C4-2B (cell line): ENCODE results near the gene FOLR1.

ENCODE experiments used
- H3K27ac ChIP-seq: fragments of 450-650 bp; 2 replicates; pipeline ENCODE4 v1.5.1; 2017
- ZFX ChIP-seq: fragments of 450-650 bp; IDR thresholded peaks from 2 replicates; pipeline ENCODE4 v1.6.1; 2017
- TF ChIP-seq, protein P1 (sequence below): fragments of 450-650 bp; conservative IDR thresholded peaks from 2 replicates; pipeline ENCODE4 v1.5.1; 2017; ENCODE audit warnings: mild to moderate bottlenecking

The FOLR1 gene

DNA sequence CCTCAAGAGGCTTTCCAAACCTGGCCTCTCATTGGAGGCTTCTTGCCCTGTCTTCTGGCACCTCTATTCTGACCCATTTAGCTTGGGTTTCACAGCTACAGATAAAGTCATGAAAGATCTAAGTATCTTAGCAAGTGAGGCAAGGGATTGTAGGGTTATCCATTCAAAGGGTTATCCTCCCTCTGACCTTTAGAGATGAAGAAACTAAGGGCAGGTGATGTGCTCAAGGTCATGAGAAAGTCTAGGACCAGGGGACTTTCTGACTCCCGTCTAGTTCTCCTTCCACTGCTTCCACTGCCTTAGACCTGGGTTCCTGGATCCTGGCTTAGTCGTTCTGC, 44.8 kb downstream of the FOLR1 start:
- H3K27ac ChIP-seq = no peak overlapping the region
- TF ChIP-seq, protein P1, sequence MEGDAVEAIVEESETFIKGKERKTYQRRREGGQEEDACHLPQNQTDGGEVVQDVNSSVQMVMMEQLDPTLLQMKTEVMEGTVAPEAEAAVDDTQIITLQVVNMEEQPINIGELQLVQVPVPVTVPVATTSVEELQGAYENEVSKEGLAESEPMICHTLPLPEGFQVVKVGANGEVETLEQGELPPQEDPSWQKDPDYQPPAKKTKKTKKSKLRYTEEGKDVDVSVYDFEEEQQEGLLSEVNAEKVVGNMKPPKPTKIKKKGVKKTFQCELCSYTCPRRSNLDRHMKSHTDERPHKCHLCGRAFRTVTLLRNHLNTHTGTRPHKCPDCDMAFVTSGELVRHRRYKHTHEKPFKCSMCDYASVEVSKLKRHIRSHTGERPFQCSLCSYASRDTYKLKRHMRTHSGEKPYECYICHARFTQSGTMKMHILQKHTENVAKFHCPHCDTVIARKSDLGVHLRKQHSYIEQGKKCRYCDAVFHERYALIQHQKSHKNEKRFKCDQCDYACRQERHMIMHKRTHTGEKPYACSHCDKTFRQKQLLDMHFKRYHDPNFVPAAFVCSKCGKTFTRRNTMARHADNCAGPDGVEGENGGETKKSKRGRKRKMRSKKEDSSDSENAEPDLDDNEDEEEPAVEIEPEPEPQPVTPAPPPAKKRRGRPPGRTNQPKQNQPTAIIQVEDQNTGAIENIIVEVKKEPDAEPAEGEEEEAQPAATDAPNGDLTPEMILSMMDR = no peak
- no peak for TF ChIP-seq ZFX

DNA sequence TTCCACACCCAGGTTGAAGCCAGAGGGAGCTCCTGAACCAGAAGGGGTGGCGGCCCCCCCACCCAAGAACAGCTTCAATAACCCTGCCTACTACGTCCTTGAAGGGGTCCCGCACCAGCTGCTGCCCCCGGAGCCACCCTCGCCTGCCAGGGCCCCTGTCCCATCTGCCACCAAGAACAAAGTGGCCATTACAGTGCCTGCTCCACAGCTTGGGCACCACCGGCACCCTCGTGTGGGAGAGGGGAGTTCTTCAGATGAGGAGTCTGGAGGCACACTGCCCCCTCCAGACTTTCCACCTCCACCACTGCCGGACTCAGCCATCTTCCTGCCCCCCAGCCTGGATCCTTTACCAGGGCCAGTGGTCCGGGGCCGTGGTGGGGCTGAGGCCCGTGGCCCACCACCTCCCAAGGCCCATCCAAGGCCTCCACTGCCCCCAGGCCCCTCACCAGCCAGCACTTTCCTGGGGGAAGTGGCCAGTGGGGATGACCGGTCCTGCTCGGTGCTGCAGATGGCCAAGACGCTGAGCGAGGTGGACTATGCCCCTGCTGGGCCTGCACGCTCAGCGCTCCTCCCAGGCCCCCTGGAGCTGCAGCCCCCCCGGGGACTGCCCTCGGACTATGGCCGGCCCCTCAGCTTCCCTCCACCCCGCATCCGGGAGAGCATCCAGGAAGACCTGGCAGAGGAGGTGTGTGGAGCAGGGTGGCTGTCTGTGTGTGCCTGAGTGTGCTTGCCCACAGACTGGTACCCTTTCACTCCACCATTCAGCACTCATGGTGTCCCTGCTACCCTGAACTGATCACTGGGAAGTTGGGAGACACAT, 45.4 kb downstream of the FOLR1 start:
- H3K27ac ChIP-seq = no peak overlapping the region

DNA sequence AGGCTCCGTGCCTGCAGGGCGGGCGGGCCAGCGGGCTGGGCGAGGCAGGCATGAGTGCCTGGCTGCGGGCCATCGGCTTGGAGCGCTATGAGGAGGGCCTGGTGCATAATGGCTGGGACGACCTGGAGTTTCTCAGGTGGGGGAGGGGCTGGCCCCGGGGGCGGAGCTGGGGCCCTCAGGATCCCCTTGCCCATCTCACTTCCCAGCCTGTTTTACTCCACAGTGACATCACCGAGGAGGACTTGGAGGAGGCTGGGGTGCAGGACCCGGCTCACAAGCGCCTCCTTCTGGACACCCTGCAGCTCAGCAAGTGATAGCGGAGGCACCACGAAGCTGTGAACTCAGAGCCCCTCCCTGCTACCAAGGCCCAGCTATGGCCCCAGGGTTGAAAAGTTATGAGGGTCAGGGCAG, 46.1 kb downstream of the FOLR1 start:
- no peak for TF ChIP-seq ZFX
- TF ChIP-seq, protein P1 = peak; percentile 90
- no peak overlapping the region for H3K27ac ChIP-seq

More for the DNA sequence above, 45.4 kb downstream of the FOLR1 start:
- TF ChIP-seq, protein P1 = no peak
- TF ChIP-seq ZFX = no peak

DNA sequence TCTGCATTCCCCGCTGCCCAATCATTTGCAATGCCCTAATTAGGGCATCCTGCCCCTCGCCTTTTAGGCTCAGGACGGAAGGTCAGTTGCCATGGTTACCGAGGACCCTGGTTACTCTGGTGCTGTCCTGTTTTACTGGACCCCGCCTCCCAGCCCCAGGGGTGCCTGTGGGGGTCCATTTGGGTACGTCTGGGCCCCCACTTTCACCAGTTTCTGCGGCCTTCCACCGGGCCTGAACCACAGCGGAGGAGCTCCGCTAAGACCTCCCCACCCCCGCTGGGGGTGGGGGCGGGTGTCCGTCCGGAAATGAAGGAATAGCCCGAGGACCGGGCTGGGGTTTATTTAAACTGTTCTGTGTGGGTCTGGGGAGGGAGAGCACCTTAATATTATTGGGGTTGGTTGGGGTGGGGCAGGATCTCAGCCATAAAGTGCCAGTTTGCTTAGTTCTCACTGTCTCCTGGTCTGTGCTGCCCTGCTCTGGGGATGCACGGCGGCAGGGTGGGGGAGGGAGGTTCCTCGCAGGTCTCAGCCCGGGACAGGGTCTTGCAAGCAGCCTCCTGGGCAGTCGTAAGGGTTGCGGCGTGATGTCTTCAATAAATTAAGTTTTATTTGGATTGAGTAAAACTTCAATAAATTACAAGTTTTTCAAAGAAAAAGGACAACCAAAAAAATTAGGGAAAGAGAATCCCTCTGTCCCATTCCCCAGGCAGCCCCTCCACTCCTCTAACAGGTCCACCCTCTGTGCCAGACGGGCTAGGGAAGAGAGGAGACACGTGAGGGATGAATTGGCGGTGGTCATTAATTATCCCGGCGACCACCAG, 46.8 kb downstream of the FOLR1 start:
- peak overlapping the region; percentile 68 for H3K27ac ChIP-seq
- TF ChIP-seq, protein P1 = peak; percentile 34
- TF ChIP-seq ZFX = no peak

DNA sequence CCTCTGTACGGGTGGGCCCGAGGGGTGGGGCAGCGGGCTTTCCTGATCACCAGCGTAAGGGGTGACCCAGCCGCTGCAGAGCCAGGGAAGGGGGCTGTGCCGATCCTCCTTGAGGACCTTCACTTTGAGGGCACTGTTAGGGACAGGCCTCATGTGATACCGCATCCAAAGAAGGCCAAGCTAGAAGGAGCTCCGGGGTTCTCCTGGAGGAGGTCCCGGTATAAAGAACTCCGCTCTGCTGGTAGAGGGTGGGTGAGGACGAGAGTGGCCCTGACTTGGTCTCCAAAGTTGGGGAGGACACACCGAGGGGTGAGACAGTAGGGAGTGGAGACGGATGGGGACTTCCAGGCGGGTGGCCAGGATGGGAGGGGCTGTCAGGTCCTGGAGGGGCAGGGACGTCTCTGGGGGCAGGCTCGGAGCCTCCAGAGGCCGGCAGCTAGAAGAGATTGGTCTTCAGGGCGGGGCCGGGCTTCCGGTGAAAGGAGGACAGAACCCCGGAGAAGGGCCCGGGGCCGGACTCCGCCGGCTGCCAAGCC, 47.4 kb downstream of the FOLR1 start:
- TF ChIP-seq ZFX = no peak
- TF ChIP-seq, protein P1 = no peak
- peak overlapping the region; percentile 68 for H3K27ac ChIP-seq

DNA sequence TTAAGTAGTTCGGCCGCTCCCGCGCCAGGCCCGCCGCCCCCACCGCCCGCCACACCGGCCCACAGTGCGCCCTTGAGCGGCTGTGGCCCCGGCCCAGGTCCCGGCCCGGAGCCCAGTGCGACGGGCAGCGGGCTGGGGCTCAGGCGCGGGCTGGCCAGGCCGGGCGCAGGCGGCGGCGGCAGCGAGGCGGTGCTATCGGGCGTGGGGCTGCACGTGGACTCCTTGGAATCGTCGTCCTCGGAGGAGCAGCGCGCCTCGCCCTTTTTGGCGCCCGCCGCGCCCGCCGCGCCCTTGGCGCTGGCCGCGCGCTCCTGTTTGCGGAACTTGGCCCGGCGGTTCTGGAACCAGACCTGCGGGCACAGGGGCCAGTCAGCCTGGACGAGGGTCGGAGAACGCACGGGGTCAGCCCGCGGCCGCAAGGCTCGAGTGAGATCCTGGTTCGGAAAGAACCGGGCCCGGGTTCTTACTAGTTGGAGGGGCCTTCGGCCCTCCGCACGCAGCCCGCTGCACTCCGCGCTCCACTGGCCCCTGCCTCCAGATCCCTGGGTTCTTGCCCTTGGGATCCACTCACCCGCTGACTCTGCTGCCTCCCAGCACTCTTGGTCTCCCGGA, 48.0 kb downstream of the FOLR1 start:
- peak overlapping the region; percentile 68 for H3K27ac ChIP-seq
- TF ChIP-seq, protein P1 = no peak
- 0 out of 2 replicates have a peak, but pooled peaks have one; percentile 55 for TF ChIP-seq ZFX
